Uterus (tissue), 4 donors: ENCODE results near the gene DAND5. TPM values are rescaled to one million over a fixed set of nuclear protein-coding genes. Genes with fewer than 3 reads are reported as not detected.

Experiments used
- DNase-seq, 2 donors: peaks; one replicate each; pipeline ENCODE4 v3.0.0-alpha.2; 2019 to 2020
- H3K27ac ChIP-seq, 2 donors: fragments of 200-600 bp; sonication (generic); 1 replicate in 1 of 2; 2 replicates in 1 of 2; pipeline ENCODE4 v1.5.1; 2016 to 2018
- H3K27me3 ChIP-seq, 2 donors: fragments of 200-600 bp; sonication (generic); one replicate each; pipeline ENCODE4 v1.5.1; 2018 to 2019; ENCODE audit warnings: control low read depth in 1 of 2
- H3K36me3 ChIP-seq, 2 donors: fragments of 200-600 bp; sonication (generic); one replicate each; pipeline ENCODE4 v1.5.1; 2019; ENCODE audit warnings: control low read depth in 1 of 2
- H3K4me1 ChIP-seq, 2 donors: fragments of 200-600 bp; sonication (generic); one replicate each; pipeline ENCODE4 v1.5.1; 2018 to 2019; ENCODE audit warnings: control low read depth in 1 of 2
- H3K4me3 ChIP-seq, 2 donors: fragments of 200-600 bp; sonication (generic); 1 replicate in 1 of 2; 2 replicates in 1 of 2; pipeline ENCODE4 v1.5.1; 2018 to 2019; ENCODE audit warnings: mild to moderate bottlenecking in 1 of 2
- H3K9me3 ChIP-seq, 2 donors: fragments of 200-600 bp; sonication (generic); one replicate each; pipeline ENCODE4 v1.5.1; 2019; ENCODE audit warnings: control low read depth in 1 of 2
- POLR2A ChIP-seq, 2 donors: fragments of 450-650 bp; IDR thresholded peaks; one replicate each; pipeline ENCODE4 v1.6.1; 2016; ENCODE audit warnings: antibody characterized with exemption in 2 of 2, mild to moderate bottlenecking in 1 of 2, moderate library complexity in 1 of 2
- intact Hi-C: fragments of 100-400 bp; cut with DNase I; formaldehyde crosslinking; loops from one replicate; pipeline ENCODE4 v1.15.1; 2023; ENCODE audit warnings: low total_unique reads
- total RNA-seq, 4 donors: library from RNA; depleted of rRNA in 3 of 4; stranded (reverse); fragments of >200 nt in 3 of 4; gene quantifications; one replicate each; pipeline versions ENCODE4 v1.1.0 to v1.2.4, GENCODE V29; 2014 to 2023
- TF ChIP-seq, protein P1 (sequence below), 4 experiments: fragments of 200-600 bp in 2 of 4; fragments of 450-650 bp in 2 of 4; sonication (generic) in 2 of 4; IDR thresholded peaks; one replicate each; pipeline ENCODE4 v1.5.1; 2016 to 2019; ENCODE audit warnings: antibody characterized with exemption in 4 of 4, mild to moderate bottlenecking in 2 of 4, moderate library complexity in 1 of 4
- donor health status: DM: yes; HTN: yes; CAD: no.

DAND5 gene
- total RNA-seq, 4 donors from 2014 or later: 0.14 TPM; not detected in 3

DNA sequence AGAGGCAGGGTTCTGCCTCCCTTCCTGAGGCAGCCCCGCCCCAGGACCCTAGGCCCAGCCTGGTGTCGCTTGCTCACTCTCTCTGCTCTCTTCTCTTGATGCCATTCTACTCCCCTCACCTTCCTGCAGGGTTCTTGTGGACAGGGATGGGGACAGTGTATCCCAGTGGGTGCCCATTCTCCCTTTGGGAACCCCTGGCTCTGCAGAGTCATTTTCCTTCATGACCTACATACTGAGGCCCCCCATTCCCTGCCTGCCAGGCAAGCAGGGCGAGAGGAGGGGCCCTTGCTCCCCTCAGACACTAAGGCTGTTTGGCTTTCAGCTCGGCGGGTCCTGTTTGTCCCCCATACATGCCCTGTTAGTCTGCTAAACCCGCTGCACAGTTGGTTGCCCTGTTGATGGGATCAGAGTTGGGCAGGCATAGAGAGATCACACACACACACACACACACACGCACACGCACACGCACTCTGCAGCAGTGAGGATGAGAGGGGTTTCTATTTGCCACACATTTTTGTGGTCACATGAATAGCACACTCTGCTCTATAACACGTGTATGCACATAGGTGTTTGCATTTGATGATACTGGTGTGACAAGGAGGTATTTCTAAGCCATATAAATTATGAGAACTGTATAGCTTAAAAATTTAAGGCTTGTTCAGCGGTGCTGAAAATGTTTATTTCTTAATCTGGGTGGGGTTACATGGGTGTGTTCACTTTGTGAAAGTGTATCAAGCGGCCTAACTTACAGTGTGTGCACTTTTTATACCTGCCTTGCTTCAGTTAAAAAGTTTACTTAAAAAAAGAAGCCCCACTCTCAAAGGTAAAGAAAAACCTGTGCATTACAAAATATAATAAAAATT lies 46.2 kb downstream of the DAND5 start:
- peak in 1 of 2 donors; percentile 39 for DNase-seq
- H3K4me3 ChIP-seq: peak overlapping the region; percentile 39 to 42
- intact Hi-C loops: no loop called here

DNA sequence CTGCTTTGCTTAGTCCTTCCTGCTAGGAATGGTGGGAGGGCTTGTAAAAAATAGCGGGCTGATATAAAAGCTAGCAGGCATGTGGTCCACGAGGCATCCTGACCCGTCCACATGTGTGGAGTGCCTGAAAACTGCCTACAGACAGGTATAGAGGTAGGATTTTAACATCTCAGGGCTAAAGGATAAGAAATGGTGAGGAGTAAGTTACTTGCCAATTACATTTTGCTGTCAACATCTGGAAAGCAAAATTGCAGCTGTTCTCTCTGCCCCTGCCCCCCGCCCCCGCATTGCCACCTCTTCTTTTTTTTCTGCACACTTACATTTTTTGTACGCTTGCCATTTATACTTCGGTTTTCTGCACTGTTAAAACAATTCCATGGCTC lies 46.9 kb downstream of the DAND5 start:
- H3K27me3 ChIP-seq: no peaks in the 10 kb centered on the region
- TF ChIP-seq, protein P1, sequence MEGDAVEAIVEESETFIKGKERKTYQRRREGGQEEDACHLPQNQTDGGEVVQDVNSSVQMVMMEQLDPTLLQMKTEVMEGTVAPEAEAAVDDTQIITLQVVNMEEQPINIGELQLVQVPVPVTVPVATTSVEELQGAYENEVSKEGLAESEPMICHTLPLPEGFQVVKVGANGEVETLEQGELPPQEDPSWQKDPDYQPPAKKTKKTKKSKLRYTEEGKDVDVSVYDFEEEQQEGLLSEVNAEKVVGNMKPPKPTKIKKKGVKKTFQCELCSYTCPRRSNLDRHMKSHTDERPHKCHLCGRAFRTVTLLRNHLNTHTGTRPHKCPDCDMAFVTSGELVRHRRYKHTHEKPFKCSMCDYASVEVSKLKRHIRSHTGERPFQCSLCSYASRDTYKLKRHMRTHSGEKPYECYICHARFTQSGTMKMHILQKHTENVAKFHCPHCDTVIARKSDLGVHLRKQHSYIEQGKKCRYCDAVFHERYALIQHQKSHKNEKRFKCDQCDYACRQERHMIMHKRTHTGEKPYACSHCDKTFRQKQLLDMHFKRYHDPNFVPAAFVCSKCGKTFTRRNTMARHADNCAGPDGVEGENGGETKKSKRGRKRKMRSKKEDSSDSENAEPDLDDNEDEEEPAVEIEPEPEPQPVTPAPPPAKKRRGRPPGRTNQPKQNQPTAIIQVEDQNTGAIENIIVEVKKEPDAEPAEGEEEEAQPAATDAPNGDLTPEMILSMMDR (IDR thresholded peaks at IDR 0.05): no peak
- no peak for TF ChIP-seq POLR2A (IDR thresholded peaks at IDR 0.05)
- peaks cover 5 to 20% of the 10 kb centered on the region in 2 donors for H3K4me1 ChIP-seq
- no peaks in the 10 kb centered on the region for H3K36me3 ChIP-seq
- no peak for DNase-seq
- intact Hi-C loops: no loop called here
- H3K9me3 ChIP-seq: no peaks in the 10 kb centered on the region
- peak overlapping the region; percentile 10 to 29 for H3K4me3 ChIP-seq
- peak overlapping the region; percentile 95 to 99 for H3K27ac ChIP-seq

More for the DNA sequence above, 46.2 kb downstream of the DAND5 start:
- peaks cover 0 to 25% of the 10 kb centered on the region in 2 donors for H3K4me1 ChIP-seq
- no peak for TF ChIP-seq POLR2A (IDR thresholded peaks at IDR 0.05)
- TF ChIP-seq, protein P1 (IDR thresholded peaks at IDR 0.05): no peak
- no peaks in the 10 kb centered on the region for H3K27me3 ChIP-seq
- H3K27ac ChIP-seq: peak overlapping the region; percentile 95 to 99
- no peaks in the 10 kb centered on the region for H3K9me3 ChIP-seq
- no peaks in the 10 kb centered on the region for H3K36me3 ChIP-seq

GRCh38 chr19:13016628-13017305 lies 47.4 kb downstream of the DAND5 start:
- Histone ChIP-seq H3K4me3 (peak overlapping the region; percentile 10 to 29), H3K27ac (peak overlapping the region; percentile 95 to 99), H3K9me3 (no peaks in the 10 kb centered on the region), H3K4me1 (peaks cover 7 to 24% of the 10 kb centered on the region in 2 donors), H3K27me3 (no peaks in the 10 kb centered on the region), H3K36me3 (no peaks in the 10 kb centered on the region)
- TF ChIP-seq, protein P1 (IDR thresholded peaks at IDR 0.05): no peak
- TF ChIP-seq POLR2A (IDR thresholded peaks at IDR 0.05): no peak
- intact Hi-C loops: no loop called here
- peak in 1 of 2 donors; percentile 25 for DNase-seq

DNA sequence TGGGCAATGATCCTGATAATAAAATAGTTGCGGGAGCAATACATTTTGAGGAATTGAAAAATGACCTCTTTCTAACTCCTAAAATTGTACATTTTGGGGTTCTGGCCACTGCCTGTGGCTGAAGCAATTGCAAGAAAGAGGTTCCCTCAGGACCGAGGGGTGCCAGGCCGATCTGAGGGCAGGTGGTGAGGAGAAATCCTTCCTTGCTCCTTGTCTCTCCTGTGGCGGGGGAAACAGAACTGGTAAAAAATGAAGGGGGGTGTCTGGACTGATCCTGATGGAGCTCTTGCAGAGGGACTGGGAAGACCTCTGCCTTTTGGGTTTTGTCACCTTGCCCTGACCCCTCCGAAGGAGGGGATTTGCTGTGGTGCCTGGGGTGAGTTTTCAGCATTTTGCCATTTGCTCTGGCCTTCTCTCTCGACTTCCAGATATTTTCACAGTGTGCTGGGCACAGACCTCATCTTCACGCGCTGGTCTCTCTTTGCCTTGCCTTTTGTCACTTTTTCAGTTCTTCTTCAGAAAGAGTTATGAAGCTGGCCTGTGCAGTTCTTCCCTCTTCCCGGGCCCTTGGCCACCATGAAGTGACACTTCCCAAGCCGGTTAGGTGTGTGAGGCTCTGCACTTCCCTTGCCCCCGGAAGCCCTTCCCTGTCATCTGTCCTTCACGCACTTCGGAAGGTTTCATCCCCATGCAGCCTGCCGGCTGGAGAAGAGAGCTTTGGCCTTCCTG lies 48.1 kb downstream of the DAND5 start:
- no peaks in the 10 kb centered on the region for H3K27me3 ChIP-seq
- H3K36me3 ChIP-seq: no peaks in the 10 kb centered on the region
- intact Hi-C loops: no loop called here
- H3K9me3 ChIP-seq: no peaks in the 10 kb centered on the region
- peak overlapping the region; percentile 0 to 29 for H3K4me3 ChIP-seq
- H3K27ac ChIP-seq: peak overlapping the region; percentile 95 to 99
- no peak for TF ChIP-seq POLR2A (IDR thresholded peaks at IDR 0.05)
- TF ChIP-seq, protein P1 (IDR thresholded peaks at IDR 0.05): no peak
- no peak for DNase-seq
- H3K4me1 ChIP-seq: peaks cover 8 to 28% of the 10 kb centered on the region in 2 donors
